ENCODE results near the gene CTIF.

Gene CTIF

GRCh38 chr18:48908916-48909315 is 370.1 kb downstream of the CTIF start:
- DNase-seq = no peak

DNA sequence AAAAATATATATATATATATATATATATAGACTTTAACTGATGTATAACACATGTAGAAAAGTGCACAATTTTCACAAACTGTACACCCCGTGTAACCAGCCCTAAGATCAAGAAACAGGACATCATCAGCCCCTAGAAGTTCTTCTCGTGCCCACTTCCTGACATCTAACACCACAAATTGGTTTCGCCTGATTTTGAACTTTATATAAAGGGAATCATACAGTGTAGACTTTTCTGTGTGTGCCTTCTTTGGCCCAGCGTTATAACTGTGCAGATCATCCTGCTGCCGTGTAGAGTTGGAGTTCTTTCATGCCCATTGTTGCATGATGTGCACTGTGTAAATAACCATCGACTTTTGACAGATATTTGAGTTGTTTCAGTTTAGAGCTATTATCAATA is 370.9 kb downstream of the CTIF start:
- no peak for DNase-seq

- no peak for DNase-seq
Measured at GRCh38 chr18:48910972-48911545, 372.2 kb downstream of the CTIF start.
